Ectodermal cell (in vitro differentiated cells): Measurements from ENCODE around the gene SNPH.

Source experiments
- H3K27ac ChIP-seq: 2 replicates; pipeline ENCODE4 v1.7.0; 2013; ENCODE audit warnings: mild to moderate bottlenecking, low read depth, low read length; ENCODE audit not compliant: insufficient read depth, poor library complexity, severe bottlenecking
- H3K27me3 ChIP-seq: 2 replicates; pipeline ENCODE4 v1.7.0; 2013; ENCODE audit warnings: mild to moderate bottlenecking, low read length; ENCODE audit not compliant: insufficient read depth, control insufficient read depth, poor library complexity, severe bottlenecking
- H3K36me3 ChIP-seq: one replicate; pipeline ENCODE4 v1.7.0; 2013; ENCODE audit warnings: low read length; ENCODE audit not compliant: control insufficient read depth, insufficient read depth
- H3K4me1 ChIP-seq: one replicate; pipeline ENCODE4 v1.7.0; 2013; ENCODE audit warnings: low read length; ENCODE audit not compliant: control insufficient read depth, insufficient read depth
- H3K4me3 ChIP-seq: 2 replicates; pipeline ENCODE4 v1.7.0; 2013; ENCODE audit warnings: low read depth, low read length, control low read depth; ENCODE audit not compliant: insufficient read depth
- H3K9me3 ChIP-seq: 2 replicates; pipeline ENCODE4 v1.7.0; 2013; ENCODE audit warnings: mild to moderate bottlenecking, low read length, moderate library complexity; ENCODE audit not compliant: control insufficient read depth
- WGBS, 2 experiments: methylation state at CpG; one replicate each; pipeline ENCODE4 v1.1.7; 2013; ENCODE audit warnings: missing lambda C conversion rate in 2 of 2; 5-methylcytosine and 5-hydroxymethylcytosine counted together

Gene SNPH

DNA sequence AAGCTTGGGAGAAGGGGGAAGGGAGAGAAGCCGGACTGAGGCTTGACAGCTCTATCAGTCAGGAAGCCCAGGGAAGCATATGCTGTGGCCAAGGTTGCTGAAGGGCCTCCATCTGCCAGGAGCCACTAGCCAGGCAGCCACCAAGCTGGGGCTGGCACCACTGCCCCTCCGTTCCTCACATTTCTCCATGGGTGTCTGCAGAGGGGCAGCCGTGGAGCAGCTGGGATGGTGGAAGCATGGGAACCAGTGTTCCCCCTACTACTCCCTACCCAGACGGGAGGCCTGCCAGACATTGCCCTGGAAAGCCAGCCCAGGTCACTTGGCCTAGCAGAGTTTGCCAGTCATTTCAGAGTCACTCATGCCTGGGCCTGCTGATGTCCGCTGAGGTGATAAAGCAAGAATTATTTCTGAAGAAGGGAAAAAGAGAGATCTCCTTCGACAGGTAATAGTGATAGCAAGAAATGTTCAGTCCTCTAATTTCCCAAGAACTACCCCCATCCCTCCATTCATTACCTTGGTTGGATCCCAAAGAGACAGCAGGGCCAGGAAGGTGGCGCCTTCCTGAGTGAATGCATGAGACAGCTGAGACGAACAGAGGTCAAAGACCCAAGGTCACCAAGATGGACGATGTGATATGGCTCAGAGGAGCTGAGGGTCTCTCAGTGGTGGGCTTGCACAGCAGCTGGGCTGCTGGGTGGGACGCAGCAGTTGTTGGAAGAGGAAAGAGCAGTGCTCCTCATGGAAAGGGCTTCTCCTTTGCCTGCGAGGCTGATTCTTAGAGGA lies 21.9 kb downstream of the SNPH start:
- 93 to 94% methylated on average over 10 to 11 of the region's 11 CpGs for WGBS, 2 experiments
- Histone ChIP-seq H3K27ac (no peak overlapping the region), H3K4me1 (peaks cover 5% of the 10 kb centered on the region), H3K36me3 (no peaks in the 10 kb centered on the region), H3K27me3 (no peaks in the 10 kb centered on the region), H3K4me3 (no peak overlapping the region), H3K9me3 (no peaks in the 10 kb centered on the region)

GRCh38 chr20:1291191-1291741 lies 25.2 kb downstream of the SNPH start:
- H3K4me1 ChIP-seq: peaks cover 3% of the 10 kb centered on the region
- H3K27me3 ChIP-seq: no peaks in the 10 kb centered on the region
- no peak overlapping the region for H3K4me3 ChIP-seq
- H3K36me3 ChIP-seq: no peaks in the 10 kb centered on the region
- WGBS, 2 experiments: 82 to 86% methylated on average over 5 of the region's 5 CpGs
- H3K9me3 ChIP-seq: no peaks in the 10 kb centered on the region
- no peak overlapping the region for H3K27ac ChIP-seq

DNA sequence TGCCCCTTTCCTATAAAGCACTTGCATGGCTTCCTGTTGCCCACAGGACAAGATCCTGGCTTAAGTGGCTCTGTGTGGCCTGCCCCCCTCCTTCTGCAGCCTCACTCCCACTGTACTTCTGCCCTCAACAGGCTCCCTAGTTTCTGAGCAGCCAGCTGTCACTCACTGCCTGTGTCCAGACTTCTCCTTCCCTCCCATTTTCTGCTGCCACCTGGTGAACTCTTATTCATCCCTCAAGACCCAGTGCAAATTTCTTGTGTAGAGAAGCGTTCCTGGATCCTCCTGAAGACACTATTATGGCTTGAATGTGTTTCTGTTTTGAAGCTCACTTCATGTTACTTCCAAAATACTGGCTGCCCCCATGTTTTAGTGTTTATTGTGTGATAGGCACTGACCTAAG lies 26.5 kb downstream of the SNPH start:
- no peaks in the 10 kb centered on the region for H3K9me3 ChIP-seq
- H3K36me3 ChIP-seq: no peaks in the 10 kb centered on the region
- no peaks in the 10 kb centered on the region for H3K27me3 ChIP-seq
- 75 to 80% methylated on average over 1 of the region's 1 CpG for WGBS, 2 experiments
- no peaks in the 10 kb centered on the region for H3K4me1 ChIP-seq
- no peak overlapping the region for H3K4me3 ChIP-seq
- H3K27ac ChIP-seq: no peak overlapping the region

DNA sequence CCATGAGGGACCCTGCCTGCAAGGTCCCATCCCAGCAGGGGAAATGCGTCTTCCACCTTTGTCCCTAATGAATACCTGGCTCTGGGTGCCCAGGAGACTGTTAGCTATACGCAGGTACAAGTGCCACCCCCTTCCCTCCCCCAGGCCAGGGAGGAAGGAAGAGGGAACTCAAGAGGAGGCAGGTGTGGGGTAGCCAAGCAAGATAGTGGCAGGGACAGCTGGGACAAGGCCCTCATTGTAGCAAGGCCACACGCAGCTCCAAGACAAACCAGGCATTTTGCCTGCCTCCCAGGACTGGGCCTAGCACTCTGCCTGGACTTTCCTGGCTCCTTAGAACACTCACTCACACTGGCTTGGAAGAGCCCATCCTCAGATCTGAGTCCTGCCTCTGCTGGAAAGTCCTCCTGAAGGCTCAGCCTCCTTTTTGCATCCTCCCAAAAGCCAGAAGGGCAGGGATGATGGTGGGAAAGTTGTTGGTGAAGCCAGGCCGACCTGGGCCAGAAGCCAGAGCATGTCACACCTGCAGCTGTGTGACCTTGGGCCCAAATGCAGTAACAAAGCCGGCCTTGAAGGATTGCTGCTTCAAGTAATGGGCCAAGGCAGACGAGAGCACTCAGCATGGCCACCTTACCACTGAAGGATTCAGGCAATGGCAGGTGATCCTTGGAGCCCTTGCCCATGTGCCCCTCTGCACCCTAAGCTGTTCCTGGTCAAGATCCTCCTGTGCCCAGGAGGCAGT lies 27.7 kb downstream of the SNPH start:
- Histone ChIP-seq H3K27me3 (no peaks in the 10 kb centered on the region), H3K9me3 (no peaks in the 10 kb centered on the region), H3K4me3 (no peak overlapping the region), H3K27ac (no peak overlapping the region), H3K4me1 (no peaks in the 10 kb centered on the region), H3K36me3 (no peaks in the 10 kb centered on the region)
- 87 to 91% methylated on average over 6 of the region's 6 CpGs for WGBS, 2 experiments

DNA sequence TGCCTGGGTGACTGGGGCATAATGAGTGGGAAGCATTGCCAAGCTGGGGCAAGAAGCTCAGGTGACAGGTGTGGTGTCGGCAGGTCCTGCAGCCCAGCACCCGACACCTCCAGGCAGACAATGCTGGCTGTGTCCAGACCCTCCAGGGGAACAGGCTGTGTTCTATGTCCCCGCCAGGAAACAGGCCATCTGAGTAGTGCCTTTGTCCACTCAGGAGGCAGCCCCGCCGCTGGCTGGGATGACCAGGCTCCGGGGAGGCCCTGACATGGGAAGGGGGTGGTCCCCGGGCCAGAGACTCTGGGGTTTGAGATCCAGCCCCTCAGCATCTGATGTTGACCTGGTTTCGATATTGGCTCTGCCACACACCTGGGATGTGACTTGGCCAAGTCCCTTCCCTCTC lies 28.4 kb downstream of the SNPH start:
- H3K27ac ChIP-seq: no peak overlapping the region
- no peaks in the 10 kb centered on the region for H3K36me3 ChIP-seq
- H3K27me3 ChIP-seq: no peaks in the 10 kb centered on the region
- H3K4me3 ChIP-seq: no peak overlapping the region
- 94 to 95% methylated on average over 8 of the region's 8 CpGs for WGBS, 2 experiments
- no peaks in the 10 kb centered on the region for H3K9me3 ChIP-seq
- H3K4me1 ChIP-seq: no peaks in the 10 kb centered on the region

DNA sequence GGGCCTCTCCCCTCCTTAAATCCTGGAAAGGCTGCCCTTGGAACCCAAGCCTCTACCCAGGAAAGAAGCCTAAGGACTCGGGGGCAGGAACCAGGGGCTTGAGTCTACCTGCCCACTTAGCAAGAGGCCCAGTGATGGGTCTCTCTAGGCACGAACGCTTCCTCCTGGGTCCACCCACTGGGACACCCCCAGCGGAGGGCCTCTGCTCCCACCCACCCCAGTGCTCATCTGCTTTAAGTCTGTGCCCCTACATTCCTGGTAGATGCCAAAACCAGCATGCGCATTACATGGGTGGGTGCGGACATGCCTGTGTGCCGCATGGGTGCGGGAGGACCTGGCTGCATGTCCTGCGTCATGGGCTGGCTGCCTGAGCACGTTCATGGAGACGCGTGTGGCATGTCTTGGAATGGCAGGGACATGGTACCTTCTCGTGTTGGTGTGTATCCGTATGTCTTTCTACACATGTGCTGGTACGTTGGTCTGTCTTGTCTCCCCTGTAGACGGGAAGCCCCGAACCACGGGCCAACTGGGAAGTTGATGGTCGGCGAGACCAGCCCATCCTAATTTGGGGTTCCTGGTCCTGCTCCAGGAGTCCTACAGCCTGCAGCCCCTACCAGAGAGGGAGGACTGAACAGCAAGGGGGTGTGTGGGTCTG lies 29.3 kb downstream of the SNPH start:
- no peaks in the 10 kb centered on the region for H3K4me1 ChIP-seq
- WGBS, 2 experiments: 93 to 94% methylated on average over 20 of the region's 20 CpGs
- no peak overlapping the region for H3K4me3 ChIP-seq
- no peaks in the 10 kb centered on the region for H3K36me3 ChIP-seq
- H3K27me3 ChIP-seq: no peaks in the 10 kb centered on the region
- H3K27ac ChIP-seq: no peak overlapping the region
- H3K9me3 ChIP-seq: no peaks in the 10 kb centered on the region

GRCh38 chr20:1296117-1296610 lies 30.1 kb downstream of the SNPH start:
- WGBS, 2 experiments: 93% methylated on average over 20 of the region's 20 CpGs
- Histone ChIP-seq H3K4me1 (no peaks in the 10 kb centered on the region), H3K27ac (no peak overlapping the region)

GRCh38 chr20:1296922-1297321 lies 30.8 kb downstream of the SNPH start:
- WGBS, 2 experiments: 90% methylated on average over 14 of the region's 14 CpGs
- no peak overlapping the region for H3K27ac ChIP-seq
- H3K4me3 ChIP-seq: no peak overlapping the region
- no peaks in the 10 kb centered on the region for H3K4me1 ChIP-seq
- no peaks in the 10 kb centered on the region for H3K9me3 ChIP-seq
- no peaks in the 10 kb centered on the region for H3K27me3 ChIP-seq
- no peaks in the 10 kb centered on the region for H3K36me3 ChIP-seq

More at GRCh38 chr20:1296117-1296610, 30.1 kb downstream of the SNPH start:
- Histone ChIP-seq H3K27me3 (no peaks in the 10 kb centered on the region), H3K9me3 (no peaks in the 10 kb centered on the region), H3K4me3 (no peak overlapping the region), H3K36me3 (no peaks in the 10 kb centered on the region)

DNA sequence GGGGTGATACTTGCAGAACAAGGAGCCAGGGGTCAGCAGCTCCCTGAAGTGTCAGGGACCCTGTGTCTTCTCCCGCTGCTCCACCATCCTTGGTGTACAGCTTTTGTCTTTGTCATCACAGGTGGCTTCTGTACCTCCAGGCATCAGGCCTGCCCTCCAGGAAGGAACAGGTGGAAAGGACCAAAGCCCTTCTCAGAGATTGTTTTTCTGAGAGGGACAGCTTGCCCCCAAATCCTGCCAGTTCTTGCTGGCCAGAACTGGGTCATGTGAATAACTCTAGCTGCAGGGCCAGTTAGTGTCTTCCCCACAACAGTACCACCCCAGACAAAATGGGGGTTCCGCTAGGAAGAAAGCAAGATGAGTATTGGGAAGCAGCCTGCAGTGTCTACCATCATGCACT lies 31.4 kb downstream of the SNPH start:
- WGBS, 2 experiments: 87 to 98% methylated on average over 2 of the region's 2 CpGs
- Histone ChIP-seq H3K9me3 (no peaks in the 10 kb centered on the region), H3K4me1 (no peaks in the 10 kb centered on the region), H3K27me3 (no peaks in the 10 kb centered on the region), H3K36me3 (no peaks in the 10 kb centered on the region), H3K27ac (no peak overlapping the region), H3K4me3 (no peak overlapping the region)

DNA sequence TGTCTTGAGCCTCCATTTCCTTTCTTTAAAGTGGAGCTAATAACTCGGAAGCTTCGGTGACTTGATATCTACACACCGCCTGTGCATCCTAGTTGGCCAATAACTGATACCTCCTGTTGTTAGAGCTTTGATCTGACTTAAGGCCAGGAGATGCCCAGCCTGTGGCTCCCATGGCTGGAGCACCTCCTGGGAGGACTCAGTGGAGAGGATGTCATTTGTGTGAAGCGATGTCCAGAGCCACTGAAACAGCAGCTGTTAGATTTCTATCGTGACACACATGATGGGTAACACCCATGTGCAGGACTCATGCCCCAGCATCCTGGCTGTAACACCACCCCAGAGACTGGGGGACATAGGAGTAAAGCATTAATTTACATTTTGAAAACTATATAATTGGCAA lies 32.1 kb downstream of the SNPH start:
- WGBS, 2 experiments: 96 to 97% methylated on average over 5 of the region's 5 CpGs
- Histone ChIP-seq H3K4me1 (no peaks in the 10 kb centered on the region), H3K27me3 (no peaks in the 10 kb centered on the region), H3K27ac (no peak overlapping the region), H3K4me3 (no peak overlapping the region), H3K9me3 (no peaks in the 10 kb centered on the region), H3K36me3 (no peaks in the 10 kb centered on the region)
